K562 (cell line): Measurements from ENCODE around the gene NXN. TPM values are rescaled to one million over a fixed set of nuclear protein-coding genes. Genes with fewer than 3 reads are reported as not detected.

Experiments
- ADNP ChIP-seq: fragments of 200-800 bp; sonication (Bioruptor generic); IDR thresholded peaks from 2 replicates; pipeline ENCODE4 v1.6.1; 2016; ENCODE audit warnings: missing genetic modification characterization, missing compliant biosample characterization
- DEAF1 ChIP-seq: fragments of 450-650 bp; formaldehyde crosslinking; IDR thresholded peaks from 2 replicates; pipeline ENCODE4 v1.4.0; 2020; ENCODE audit warnings: mild to moderate bottlenecking, moderate library complexity
- GATAD2A ChIP-seq: fragments of 450-650 bp; IDR thresholded peaks from 2 replicates; pipeline ENCODE4 v1.6.1; 2017
- HNRNPLL ChIP-seq: fragments of 200-400 bp; formaldehyde crosslinking; IDR thresholded peaks from 2 replicates; pipeline ENCODE4 v1.6.1; 2017; ENCODE audit warnings: low read length, low read depth, mild to moderate bottlenecking; ENCODE audit not compliant: poor library complexity, severe bottlenecking
- KLF10 ChIP-seq: fragments of 250-450 bp; sonication (Bioruptor Pico); IDR thresholded peaks from 2 replicates; pipeline ENCODE4 v1.6.1; 2021; ENCODE audit warnings: matching md5 sums
- PHB ChIP-seq: fragments of 250-450 bp; sonication (Bioruptor Pico); IDR thresholded peaks from 2 replicates; pipeline ENCODE4 v1.5.0; 2021
- POLR2AphosphoS2 ChIP-seq: IDR thresholded peaks from 2 replicates; pipeline ENCODE4 v1.6.1; 2012; ENCODE audit warnings: low read length, improper control_type of control experiment
- RBM15 ChIP-seq: fragments of 200-400 bp; formaldehyde crosslinking; IDR thresholded peaks from 2 replicates; pipeline ENCODE4 v1.6.1; 2018; ENCODE audit warnings: mild to moderate bottlenecking, low read length, moderate library complexity; ENCODE audit not compliant: insufficient read depth
- TAF9B ChIP-seq: fragments of 450-650 bp; IDR thresholded peaks from 2 replicates; pipeline ENCODE4 v1.6.1; 2018; ENCODE audit warnings: mild to moderate bottlenecking; ENCODE audit not compliant: partially characterized antibody
- ZBTB12 ChIP-seq: fragments of 250-450 bp; sonication (Bioruptor Pico); IDR thresholded peaks from 2 replicates; pipeline ENCODE4 v1.4.0; 2020
- ZBTB8A ChIP-seq: fragments of 450-650 bp; IDR thresholded peaks from 2 replicates; pipeline ENCODE4 v1.6.1; 2018; ENCODE audit warnings: mild to moderate bottlenecking, moderate library complexity; ENCODE audit not compliant: partially characterized antibody
- ZNF316 ChIP-seq: fragments of 450-650 bp; IDR thresholded peaks from 2 replicates; pipeline ENCODE4 v1.6.1; 2016
- ZNF766 ChIP-seq: fragments of 200-800 bp; sonication (Bioruptor generic); conservative IDR thresholded peaks from 2 replicates; pipeline ENCODE4 v1.6.1; 2016; ENCODE audit warnings: missing genetic modification characterization, missing compliant biosample characterization
- polyA plus RNA-seq, 8 experiments: library from polyadenylated mRNA; depleted of rRNA in 4 of 8; stranded (reverse) in 5 of 8; unstranded in 3 of 8; fragments of >200 nt; fragmentation: Nextera tagmentation in 2 of 8; fragmentation: Illumina TruSeq in 1 of 8; extraction: Ambion mirVana in 2 of 8; extraction: Trizol in 1 of 8; gene quantifications; 2 replicates each; pipeline versions ENCODE4 v1.2.1 to v1.2.3, GENCODE V29; 2011 to 2014; ENCODE audit warnings: inconsistent platforms in 1 of 8, missing spikeins in 1 of 8
- total RNA-seq, 7 experiments: library from RNA; depleted of rRNA in 6 of 7; stranded (reverse); fragments of >200 nt in 6 of 7; fragmentation: Illumina TruSeq in 2 of 7; extraction: Trizol in 2 of 7; gene quantifications; 2 replicates each; pipeline versions ENCODE4 v1.2.1 to v1.2.3, GENCODE V29; 2011 to 2021; ENCODE audit warnings: low replicate concordance in 1 of 7
- TF ChIP-seq, protein P1 (sequence below), 2 experiments: fragments of 450-650 bp; IDR thresholded peaks; 2 replicates each; pipeline ENCODE4 v1.6.1; 2016; ENCODE audit warnings: mild to moderate bottlenecking in 2 of 2, borderline replicate concordance in 1 of 2, low read depth in 1 of 2, moderate library complexity in 1 of 2
- TF ChIP-seq, protein P2 (sequence below): fragments of 250-450 bp; sonication (Bioruptor Pico); IDR thresholded peaks from 2 replicates; pipeline ENCODE4 v1.8.0; 2021; ENCODE audit warnings: borderline replicate concordance, mild to moderate bottlenecking, moderate library complexity; ENCODE audit not compliant: poor library complexity, severe bottlenecking

Gene NXN
- total and polyA plus RNA-seq, 9 of the 15 experiments (the other 6 are each of a cell fraction or from before 2014, with no cell fraction given) = 0.08 to 0.39 (median 0.29) TPM; not detected in 5

DNA sequence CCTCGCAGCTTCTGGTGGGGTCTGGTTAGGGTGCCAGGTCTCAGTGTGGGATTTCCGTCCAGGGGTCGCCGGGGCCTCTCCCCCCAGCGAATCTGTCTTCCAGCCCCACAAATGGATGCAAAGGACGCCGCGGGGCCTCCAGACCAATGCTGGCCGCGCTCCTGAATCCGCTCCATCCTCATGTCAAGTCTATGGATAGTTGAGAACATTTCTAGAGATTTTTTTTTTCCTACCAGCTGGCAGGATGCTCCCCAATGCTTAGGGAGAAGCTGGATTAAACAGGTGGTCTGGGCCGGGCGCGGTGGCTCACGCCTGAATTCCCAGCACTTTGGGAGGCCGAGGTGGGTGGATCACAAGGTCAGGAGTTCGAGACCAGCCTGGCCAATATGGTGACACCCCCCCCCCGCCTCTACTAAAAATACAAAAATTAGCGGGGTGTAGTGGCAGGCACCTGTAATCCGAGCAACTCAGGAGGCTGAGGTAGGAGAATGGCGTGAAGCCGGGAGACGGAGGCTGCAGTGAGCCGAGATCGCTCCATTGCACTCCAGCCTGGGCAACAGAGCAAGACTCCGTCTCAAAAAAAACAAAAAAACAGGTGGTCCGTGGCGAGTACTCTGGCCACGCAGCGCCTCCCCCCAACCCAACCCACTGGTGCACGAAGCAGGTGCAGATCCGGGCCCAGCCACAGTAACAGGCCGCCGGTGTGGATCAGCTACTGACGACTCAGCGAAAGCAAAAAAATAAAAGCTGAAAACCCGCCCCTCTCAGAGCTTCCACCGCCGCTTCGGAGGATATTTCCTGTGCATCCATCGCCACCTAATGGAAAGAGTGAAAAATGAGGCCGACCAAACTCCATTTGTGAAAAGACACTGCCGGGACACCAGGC, 1.1 kb upstream of the NXN start (continued):
- TF ChIP-seq, protein P1, sequence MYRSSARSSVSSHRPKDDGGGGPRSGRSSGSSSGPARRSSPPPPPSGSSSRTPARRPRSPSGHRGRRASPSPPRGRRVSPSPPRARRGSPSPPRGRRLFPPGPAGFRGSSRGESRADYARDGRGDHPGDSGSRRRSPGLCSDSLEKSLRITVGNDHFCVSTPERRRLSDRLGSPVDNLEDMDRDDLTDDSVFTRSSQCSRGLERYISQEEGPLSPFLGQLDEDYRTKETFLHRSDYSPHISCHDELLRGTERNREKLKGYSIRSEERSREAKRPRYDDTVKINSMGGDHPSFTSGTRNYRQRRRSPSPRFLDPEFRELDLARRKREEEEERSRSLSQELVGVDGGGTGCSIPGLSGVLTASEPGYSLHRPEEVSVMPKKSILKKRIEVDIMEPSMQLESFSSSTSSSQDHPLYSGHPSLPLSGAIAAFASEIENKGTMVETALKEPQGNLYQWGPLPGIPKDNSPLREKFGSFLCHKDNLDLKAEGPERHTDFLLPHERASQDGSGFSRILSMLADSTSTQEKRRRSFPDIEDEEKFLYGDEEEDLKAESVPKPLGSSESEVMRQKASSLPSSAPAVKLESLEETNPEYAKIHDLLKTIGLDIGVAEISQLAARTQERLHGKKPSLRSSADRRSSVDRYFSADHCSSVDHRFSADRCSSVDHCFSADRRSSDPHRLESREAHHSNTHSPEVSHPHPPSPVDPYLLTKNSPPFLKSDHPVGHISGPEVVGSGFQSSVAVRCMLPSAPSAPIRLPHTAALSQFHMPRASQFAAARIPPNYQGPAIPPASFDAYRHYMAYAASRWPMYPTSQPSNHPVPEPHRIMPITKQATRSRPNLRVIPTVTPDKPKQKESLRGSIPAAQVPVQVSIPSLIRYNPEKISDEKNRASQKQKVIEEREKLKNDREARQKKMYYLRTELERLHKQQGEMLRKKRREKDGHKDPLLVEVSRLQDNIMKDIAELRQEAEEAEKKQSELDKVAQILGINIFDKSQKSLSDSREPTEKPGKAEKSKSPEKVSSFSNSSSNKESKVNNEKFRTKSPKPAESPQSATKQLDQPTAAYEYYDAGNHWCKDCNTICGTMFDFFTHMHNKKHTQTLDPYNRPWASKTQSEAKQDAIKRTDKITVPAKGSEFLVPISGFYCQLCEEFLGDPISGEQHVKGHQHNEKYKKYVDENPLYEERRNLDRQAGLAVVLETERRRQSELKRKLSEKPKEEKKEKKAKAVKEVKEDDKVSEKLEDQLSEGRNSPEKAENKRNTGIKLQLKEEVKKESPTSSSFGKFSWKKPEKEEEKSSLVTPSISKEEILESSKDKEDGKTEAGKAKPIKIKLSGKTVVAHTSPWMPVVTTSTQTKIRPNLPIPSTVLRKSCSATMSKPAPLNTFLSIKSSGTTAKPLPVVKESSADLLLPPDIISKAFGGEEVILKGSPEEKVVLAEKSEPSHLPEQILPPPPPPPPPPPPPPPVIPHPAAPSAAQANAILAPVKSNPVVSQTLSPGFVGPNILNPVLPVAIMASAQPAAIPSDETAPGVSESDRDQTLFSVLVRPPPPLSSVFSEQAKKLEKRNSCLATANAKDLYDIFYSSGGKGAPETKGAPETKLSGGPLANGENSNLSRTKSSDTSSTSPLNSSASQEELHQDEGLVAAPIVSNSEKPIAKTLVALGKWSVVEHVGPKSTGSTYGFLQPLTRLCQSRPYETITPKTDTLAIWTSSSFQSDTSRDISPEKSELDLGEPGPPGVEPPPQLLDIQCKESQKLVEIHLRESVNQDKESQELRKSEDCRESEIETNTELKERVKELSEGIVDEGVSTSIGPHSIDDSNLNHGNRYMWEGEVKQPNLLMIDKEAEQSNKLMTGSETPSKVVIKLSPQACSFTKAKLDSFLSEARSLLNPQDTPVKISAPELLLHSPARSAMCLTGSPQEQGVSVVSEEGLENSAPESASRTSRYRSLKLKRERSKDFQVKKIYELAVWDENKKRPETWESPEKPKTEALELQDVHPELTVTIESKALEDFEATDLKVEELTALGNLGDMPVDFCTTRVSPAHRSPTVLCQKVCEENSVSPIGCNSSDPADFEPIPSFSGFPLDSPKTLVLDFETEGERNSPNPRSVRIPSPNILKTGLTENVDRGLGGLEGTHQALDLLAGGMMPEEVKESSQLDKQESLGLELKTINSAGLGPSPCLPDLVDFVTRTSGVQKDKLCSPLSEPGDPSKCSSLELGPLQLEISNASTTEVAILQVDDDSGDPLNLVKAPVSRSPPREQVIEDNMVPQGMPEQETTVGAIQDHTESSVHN (IDR thresholded peaks at IDR 0.05; ENCODE audit: borderline replicate concordance in 1 of 2, low read depth in 1 of 2) = no peak
- TF ChIP-seq DEAF1 (CRISPR knock-in tag) (peak; percentile 49; the same call in 1 of the 2 replicates), ZBTB8A (no peak), RBM15 (no peak), ADNP (tag) (0 out of 2 replicates have a peak, but pooled peaks have one; percentile 51), ZBTB12 (CRISPR knock-in tag) (no peak), HNRNPLL (no peak), POLR2AphosphoS2 (no peak), ZNF766 (CRISPR knock-in tag) (no peak), ZNF316 (peak; percentile 71), GATAD2A (no peak), KLF10 (CRISPR knock-in tag) (no peak), PHB (CRISPR knock-in tag) (no peak), TAF9B (no peak)
- TF ChIP-seq, protein P2, sequence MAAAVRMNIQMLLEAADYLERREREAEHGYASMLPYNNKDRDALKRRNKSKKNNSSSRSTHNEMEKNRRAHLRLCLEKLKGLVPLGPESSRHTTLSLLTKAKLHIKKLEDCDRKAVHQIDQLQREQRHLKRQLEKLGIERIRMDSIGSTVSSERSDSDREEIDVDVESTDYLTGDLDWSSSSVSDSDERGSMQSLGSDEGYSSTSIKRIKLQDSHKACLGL (CRISPR knock-in tag) = no peak
